HUES48 (cell line): ENCODE data around the gene TTC28.
"Not testable (repeated sequence)": the region's sequence is repeated elsewhere in the genome, so short reads cannot be mapped to it uniquely, and the experiment has no call there.

ENCODE experiments used
- H3K27ac ChIP-seq: one replicate; pipeline ENCODE4 v1.7.0; 2013; ENCODE audit warnings: low read depth, low read length, inconsistent platforms
- H3K27me3 ChIP-seq: 2 replicates; pipeline ENCODE4 v1.6.1; 2013; ENCODE audit warnings: mild to moderate bottlenecking, low read length; ENCODE audit not compliant: control insufficient read depth, insufficient read depth
- H3K36me3 ChIP-seq: 2 replicates; pipeline ENCODE4 v1.6.1; 2013; ENCODE audit warnings: low read length; ENCODE audit not compliant: control insufficient read depth, insufficient read depth
- H3K4me1 ChIP-seq: 2 replicates; pipeline ENCODE4 v1.6.1; 2013; ENCODE audit warnings: mild to moderate bottlenecking, low read length; ENCODE audit not compliant: control insufficient read depth, insufficient read depth
- H3K4me3 ChIP-seq: 2 replicates; pipeline ENCODE4 v1.5.1; 2013; ENCODE audit warnings: mild to moderate bottlenecking, low read depth, low read length
- H3K9ac ChIP-seq: 2 replicates; pipeline ENCODE4 v1.6.1; 2013; ENCODE audit warnings: mild to moderate bottlenecking, low read depth, low read length, moderate library complexity
- H3K9me3 ChIP-seq: 2 replicates; pipeline ENCODE4 v1.6.1; 2013; ENCODE audit warnings: low read length; ENCODE audit not compliant: control insufficient read depth, insufficient read depth

The TTC28 gene

DNA sequence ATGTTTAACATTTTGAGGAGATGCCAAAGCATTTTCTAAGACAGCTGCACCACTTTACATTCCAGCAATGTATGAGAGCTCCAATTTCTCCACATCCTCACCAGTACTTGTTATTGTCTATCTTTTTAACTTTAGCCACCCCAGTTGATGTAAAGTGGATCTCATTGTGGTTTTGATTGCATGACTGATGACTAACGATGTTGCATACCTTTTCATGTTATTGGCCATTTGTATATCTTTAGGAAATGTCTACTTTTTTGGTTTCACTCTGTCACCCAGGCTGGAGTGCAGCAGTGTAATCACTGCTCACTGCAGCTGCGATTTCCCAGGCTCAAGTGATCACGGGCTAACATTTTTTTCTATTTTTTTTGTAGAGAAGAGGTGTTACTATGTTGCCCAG lies 8.9 kb downstream of the TTC28 start:
- Histone ChIP-seq H3K4me1 (no peaks in the 10 kb centered on the region), H3K27ac (no peak overlapping the region), H3K9me3 (no peaks in the 10 kb centered on the region), H3K9ac (no peak overlapping the region), H3K36me3 (no peaks in the 10 kb centered on the region), H3K4me3 (no peak overlapping the region), H3K27me3 (no peaks in the 10 kb centered on the region)

DNA sequence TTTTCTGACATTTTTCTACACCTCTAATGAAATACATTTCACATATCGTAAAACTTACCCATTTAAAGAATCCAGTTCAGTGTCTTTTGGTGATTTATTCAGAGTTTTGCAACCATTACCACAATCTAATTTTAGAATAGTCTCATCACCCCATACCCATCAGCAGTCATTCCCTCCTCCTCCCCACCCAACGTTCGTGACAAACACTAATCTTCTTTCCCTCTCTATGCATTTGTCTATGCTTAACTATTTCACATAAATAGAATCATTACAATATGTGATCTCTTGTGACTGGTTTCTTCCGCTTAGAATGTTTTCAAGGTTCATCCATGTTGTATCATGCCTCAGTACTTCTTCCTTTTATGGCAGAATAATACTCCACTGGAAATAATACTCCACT lies 9.5 kb downstream of the TTC28 start:
- H3K27me3 ChIP-seq: no peaks in the 10 kb centered on the region
- H3K27ac ChIP-seq: no peak overlapping the region

DNA sequence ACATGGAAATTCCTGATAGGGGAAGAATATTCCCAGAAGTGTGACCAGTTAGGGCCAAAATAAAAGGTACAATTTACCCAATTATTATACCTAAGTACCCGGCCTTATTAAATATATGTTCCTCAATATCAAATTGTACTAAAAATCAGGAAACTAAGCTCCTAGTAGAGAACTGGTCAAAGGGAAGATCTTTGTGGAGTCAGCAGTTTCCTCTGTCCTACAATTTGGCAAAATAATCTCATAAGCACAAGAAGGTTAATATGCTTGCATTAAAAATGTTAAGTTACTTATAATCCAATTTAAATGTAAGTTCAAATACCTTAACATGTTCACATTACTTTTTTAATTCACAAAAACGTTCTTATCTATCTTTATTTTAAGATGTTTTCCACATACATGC lies 10.3 kb downstream of the TTC28 start:
- H3K36me3 ChIP-seq: no peaks in the 10 kb centered on the region
- no peaks in the 10 kb centered on the region for H3K27me3 ChIP-seq
- H3K9me3 ChIP-seq: no peaks in the 10 kb centered on the region
- no peak overlapping the region for H3K4me3 ChIP-seq
- no peaks in the 10 kb centered on the region for H3K4me1 ChIP-seq
- H3K27ac ChIP-seq: no peak overlapping the region
- H3K9ac ChIP-seq: no peak overlapping the region

More for the DNA sequence above, 9.5 kb downstream of the TTC28 start:
- Histone ChIP-seq H3K9me3 (no peaks in the 10 kb centered on the region), H3K4me1 (no peaks in the 10 kb centered on the region), H3K9ac (no peak overlapping the region), H3K36me3 (no peaks in the 10 kb centered on the region), H3K4me3 (no peak overlapping the region)

DNA sequence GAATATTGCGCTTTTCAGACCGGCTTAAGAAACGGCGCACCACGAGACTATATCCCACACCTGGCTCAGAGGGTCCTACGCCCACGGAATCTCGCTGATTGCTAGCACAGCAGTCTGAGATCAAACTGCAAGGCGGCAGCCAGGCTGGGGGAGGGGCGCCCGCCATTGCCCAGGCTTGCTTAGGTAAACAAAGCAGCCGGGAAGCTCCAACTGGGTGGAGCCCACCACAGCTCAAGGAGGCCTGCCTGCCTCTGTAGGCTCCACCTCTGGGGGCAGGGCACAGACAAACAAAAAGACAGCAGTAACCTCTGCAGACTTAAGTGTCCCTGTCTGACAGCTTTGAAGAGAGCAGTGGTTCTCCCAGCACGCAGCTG lies 16.1 kb downstream of the TTC28 start:
- H3K9me3 ChIP-seq, H3K4me1 ChIP-seq, H3K36me3 ChIP-seq, H3K27me3 ChIP-seq, H3K27ac ChIP-seq, H3K4me3 ChIP-seq, H3K9ac ChIP-seq: not testable (repeated sequence)

DNA sequence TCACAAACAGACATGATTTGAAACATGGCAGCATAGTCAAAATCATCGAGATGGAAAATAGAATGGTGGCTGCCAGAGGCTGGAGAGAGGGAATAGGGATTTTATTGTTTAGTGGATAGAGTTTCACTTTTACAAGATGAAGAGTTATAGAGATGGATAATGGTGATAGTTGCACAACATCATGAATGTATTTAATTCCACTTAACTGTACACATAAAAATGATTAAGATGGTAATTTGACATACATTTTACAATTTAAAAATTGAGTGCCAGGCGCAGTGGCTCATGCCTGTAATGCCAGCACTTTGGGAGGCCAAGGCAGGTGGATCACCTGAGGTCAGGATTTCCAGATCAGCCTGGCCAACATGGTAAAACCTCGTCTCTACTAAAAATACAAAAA lies 21.2 kb downstream of the TTC28 start:
- Histone ChIP-seq H3K9ac (no peak overlapping the region), H3K4me3 (no peak overlapping the region), H3K9me3 (0 out of 2 replicates have a peak, but pooled peaks cover 4% of the 10 kb centered on the region), H3K36me3 (no peaks in the 10 kb centered on the region), H3K27ac (no peak overlapping the region), H3K4me1 (no peaks in the 10 kb centered on the region), H3K27me3 (no peaks in the 10 kb centered on the region)

DNA sequence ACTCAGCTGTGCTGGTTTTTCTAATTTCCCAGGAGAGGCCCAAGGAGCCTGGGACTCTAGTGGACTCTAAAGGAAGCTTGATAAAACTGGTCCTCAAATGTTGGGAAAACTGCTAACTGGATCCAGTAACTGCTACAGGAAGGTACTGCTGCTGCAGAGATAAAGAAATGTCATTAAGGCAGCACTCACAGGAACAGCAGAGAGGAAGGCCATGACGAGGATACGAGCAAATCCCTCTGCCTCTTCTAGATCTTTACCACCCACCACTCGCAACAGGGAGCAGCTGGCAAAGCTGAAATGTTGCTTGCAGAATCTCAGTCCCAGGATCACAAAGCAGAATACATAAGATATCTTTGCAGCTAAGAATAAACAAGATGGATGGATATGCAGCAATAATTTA lies 23.5 kb downstream of the TTC28 start:
- Histone ChIP-seq H3K4me1 (no peaks in the 10 kb centered on the region), H3K27ac (no peak overlapping the region), H3K36me3 (no peaks in the 10 kb centered on the region), H3K27me3 (no peaks in the 10 kb centered on the region), H3K9me3 (no peaks in the 10 kb centered on the region), H3K9ac (no peak overlapping the region), H3K4me3 (no peak overlapping the region)

DNA sequence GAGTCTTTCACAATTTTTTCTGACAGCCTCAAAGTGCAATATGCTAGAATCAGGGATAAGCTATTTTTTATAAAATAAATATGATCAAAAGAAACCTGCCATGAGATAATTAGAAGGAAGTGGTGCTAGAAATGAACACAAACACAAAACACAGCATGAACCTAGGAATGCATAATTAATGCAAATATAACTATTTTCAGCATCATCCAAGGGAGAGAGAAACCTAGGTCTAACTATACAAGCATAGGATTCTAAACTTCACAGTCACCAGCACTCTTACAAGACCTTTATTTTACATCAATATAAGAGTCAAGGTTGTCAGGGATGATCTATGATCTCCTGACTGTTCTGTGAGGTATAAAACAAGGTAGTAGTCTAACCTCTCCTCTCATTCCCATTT lies 29.2 kb downstream of the TTC28 start:
- Histone ChIP-seq H3K27me3 (no peaks in the 10 kb centered on the region), H3K9me3 (no peaks in the 10 kb centered on the region), H3K4me1 (peaks cover 4% of the 10 kb centered on the region; the same call in 1 of the 2 replicates), H3K4me3 (no peak overlapping the region), H3K36me3 (no peaks in the 10 kb centered on the region), H3K27ac (no peak overlapping the region), H3K9ac (no peak overlapping the region)

DNA sequence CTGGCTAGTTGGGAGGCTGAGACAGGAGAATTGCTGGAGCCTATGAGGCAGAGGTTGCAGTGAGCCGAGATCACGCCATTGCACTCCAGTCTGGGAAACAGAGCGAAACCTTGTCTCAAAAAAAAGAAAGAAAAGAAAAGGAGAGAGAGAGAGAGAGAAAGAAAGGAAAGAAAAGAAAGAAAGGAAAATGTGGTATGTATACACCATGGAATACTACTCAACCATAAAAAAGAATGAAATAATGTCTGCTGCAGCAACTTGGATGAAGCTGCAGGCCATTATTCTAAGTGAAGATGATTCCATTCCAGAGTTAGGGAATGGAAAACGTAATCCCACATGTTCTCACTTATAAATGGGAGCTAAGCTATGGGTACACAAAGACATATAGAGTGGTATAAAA lies 30.8 kb downstream of the TTC28 start:
- Histone ChIP-seq H3K4me1 (peaks cover 4% of the 10 kb centered on the region; the same call in 1 of the 2 replicates), H3K9ac (no peak overlapping the region), H3K9me3 (no peaks in the 10 kb centered on the region), H3K27me3 (no peaks in the 10 kb centered on the region), H3K36me3 (no peaks in the 10 kb centered on the region), H3K27ac (no peak overlapping the region), H3K4me3 (no peak overlapping the region)

DNA sequence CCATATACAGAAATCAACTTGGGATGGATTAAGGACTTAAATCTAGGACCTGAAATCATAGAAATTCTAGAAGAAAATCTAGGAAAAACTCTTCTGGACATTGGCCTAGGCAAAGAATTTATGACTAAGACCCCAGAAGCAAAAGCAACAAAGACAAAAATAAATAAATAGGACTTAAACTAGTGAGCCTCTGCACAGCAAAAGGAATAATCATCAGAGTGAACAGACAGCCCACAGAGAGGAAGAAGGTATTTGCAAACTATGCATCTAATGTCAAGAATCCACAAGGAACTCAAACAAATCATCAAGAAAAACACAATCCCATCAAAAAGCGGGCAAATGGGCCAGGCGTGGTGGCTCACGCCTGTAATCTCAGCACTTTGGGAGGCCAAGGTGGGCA lies 32.4 kb downstream of the TTC28 start:
- Histone ChIP-seq H3K27me3 (no peaks in the 10 kb centered on the region), H3K36me3 (no peaks in the 10 kb centered on the region), H3K9ac (no peak overlapping the region), H3K4me3 (no peak overlapping the region), H3K27ac (no peak overlapping the region), H3K4me1 (peaks cover 4% of the 10 kb centered on the region; the same call in 1 of the 2 replicates), H3K9me3 (no peaks in the 10 kb centered on the region)

DNA sequence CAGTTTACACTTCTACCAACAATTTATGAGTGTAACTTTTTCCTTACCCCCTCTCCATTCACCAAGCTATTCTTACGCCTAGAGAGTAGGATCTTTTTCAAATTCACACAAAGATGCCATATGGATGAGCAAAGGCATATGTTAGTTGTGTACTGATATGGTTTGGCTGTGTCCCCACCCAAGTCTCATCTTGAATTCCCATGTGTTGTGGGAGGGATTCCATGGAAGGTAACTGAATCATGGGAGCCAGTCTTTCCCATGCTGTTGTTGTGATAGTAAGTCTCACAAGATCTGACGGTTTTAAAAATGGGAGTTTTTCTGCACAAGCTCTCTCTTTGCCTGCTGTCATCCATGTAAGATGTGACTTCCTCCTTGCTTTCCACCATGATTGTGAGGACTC lies 40.3 kb downstream of the TTC28 start:
- H3K9ac ChIP-seq: no peak overlapping the region
- H3K9me3 ChIP-seq: no peaks in the 10 kb centered on the region

DNA sequence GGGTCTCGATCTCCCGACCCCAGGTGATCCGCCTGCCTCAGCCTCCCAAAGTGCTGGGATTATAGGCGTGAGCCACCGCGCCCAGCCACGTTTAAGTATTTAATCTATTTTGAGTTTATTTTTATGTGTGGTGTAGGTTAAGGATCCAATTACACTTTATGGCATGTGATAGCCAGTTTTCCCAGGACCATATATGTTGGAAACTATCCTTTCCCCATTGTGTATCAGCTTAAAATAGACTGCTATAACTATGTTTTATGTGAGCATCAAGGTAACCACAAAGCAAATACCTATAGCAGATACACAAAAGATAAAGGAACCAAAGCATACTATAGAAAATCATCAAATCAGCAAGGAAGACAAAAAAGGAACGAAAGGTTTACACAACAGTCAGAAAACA lies 42.4 kb downstream of the TTC28 start:
- H3K9me3 ChIP-seq: no peaks in the 10 kb centered on the region
- no peak overlapping the region for H3K4me3 ChIP-seq
- no peaks in the 10 kb centered on the region for H3K4me1 ChIP-seq
- H3K27me3 ChIP-seq: no peaks in the 10 kb centered on the region
- no peaks in the 10 kb centered on the region for H3K36me3 ChIP-seq
- no peak overlapping the region for H3K27ac ChIP-seq
- H3K9ac ChIP-seq: no peak overlapping the region

More for the DNA sequence above, 40.3 kb downstream of the TTC28 start:
- no peaks in the 10 kb centered on the region for H3K36me3 ChIP-seq
- no peaks in the 10 kb centered on the region for H3K27me3 ChIP-seq
- no peaks in the 10 kb centered on the region for H3K4me1 ChIP-seq
- H3K27ac ChIP-seq: no peak overlapping the region
- no peak overlapping the region for H3K4me3 ChIP-seq

DNA sequence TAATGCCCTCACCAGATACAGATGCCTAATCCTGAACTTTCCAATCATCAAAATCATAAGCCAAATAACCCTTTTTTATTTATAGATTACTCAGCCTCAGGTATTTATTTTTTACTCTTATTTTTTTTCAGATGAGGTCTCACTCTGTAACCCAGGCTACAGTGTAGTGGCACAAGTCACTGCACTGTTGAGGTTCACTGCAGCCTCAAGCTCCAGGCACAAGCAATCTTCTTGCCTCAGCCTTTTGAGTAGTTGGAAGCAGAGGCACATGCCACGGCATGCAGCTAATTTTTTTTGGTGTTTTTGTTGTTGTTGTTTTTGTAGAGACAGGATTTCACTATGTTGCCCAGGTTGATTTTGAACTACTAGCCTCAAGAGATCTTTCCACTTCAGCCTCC lies 49.5 kb downstream of the TTC28 start:
- H3K27me3 ChIP-seq: no peaks in the 10 kb centered on the region
- no peaks in the 10 kb centered on the region for H3K9me3 ChIP-seq
- H3K4me1 ChIP-seq: peaks cover 11% of the 10 kb centered on the region
- no peaks in the 10 kb centered on the region for H3K36me3 ChIP-seq
- no peak overlapping the region for H3K4me3 ChIP-seq
- no peak overlapping the region for H3K9ac ChIP-seq
- H3K27ac ChIP-seq: peak overlapping the region; percentile 28
